ENCODE results near the gene ATOH7. TPM values are rescaled to one million over a fixed set of nuclear protein-coding genes. Genes with fewer than 3 reads are reported as not detected.

ATOH7 gene
- total RNA-seq, 2 experiments from 2014 or later = not detected

DNA sequence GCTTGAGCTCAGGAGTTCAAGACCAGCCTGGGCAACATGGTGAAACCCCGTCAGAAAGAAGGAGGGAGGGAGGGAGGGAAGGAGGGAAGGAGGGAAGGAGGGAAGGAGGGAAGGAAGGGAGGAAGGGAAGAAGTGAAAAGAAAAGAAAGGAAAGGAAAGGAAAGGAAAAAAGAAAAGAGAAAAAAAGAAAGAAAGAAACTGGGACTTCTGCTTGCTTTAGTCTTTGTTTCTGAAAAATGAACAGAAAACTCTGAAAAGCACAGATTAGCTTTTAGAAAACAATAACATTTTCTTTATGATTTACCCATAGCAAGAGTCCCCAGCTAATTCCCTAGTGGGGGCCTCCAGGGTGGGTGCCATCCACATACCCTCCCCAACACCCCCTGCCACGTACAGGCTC, 46.8 kb downstream of the ATOH7 start:
- Mint-ChIP-seq H3K27me3 (peaks cover 25% of the 10 kb centered on the region), H3K9me3 (no peaks in the 10 kb centered on the region), H3K4me1 (no peaks in the 10 kb centered on the region), H3K4me3 (no peak overlapping the region), H3K27ac (no peak overlapping the region), H3K36me3 (no peaks in the 10 kb centered on the region)
- no peak for ATAC-seq (ENCODE audit: low read depth)
- DNase-seq = no peak
- POLR2A ChIA-PET = no interaction called here

DNA sequence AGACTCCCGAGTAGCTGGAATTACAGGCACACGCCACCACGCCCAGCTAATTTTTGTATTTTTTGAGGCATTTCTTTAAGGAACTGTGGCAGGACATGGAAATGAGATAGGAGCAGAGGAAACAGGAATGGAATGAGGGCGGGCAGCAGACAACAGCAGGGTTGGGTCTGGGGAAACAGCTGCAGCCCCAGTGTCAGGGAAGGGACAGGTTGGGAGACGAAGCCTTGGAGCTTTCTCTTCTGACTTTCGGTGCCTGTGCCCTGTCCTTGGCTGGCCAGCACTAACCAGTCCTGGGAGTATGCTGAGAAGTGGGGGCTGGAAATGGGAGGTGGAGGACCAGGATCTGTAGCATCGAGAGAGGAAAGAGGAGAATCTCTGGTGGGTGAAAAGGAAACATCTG, 47.4 kb downstream of the ATOH7 start:
- ATAC-seq (ENCODE audit: low read depth) = no peak
- peaks cover 25% of the 10 kb centered on the region for H3K27me3 Mint-ChIP-seq
- H3K27ac Mint-ChIP-seq = no peak overlapping the region
- H3K36me3 Mint-ChIP-seq = no peaks in the 10 kb centered on the region
- DNase-seq = no peak
- POLR2A ChIA-PET = no interaction called here
- H3K4me1 Mint-ChIP-seq = no peaks in the 10 kb centered on the region
- H3K9me3 Mint-ChIP-seq = no peaks in the 10 kb centered on the region
- no peak overlapping the region for H3K4me3 Mint-ChIP-seq

Other genes with a start within 250 kb of the ATOH7 start
- 10 to 100 TPM; 71.5 to 76.5 TPM for gene HERC4, start 156.8 kb downstream of the ATOH7 start, total RNA-seq
- gene MYPN, start 122.6 kb downstream of the ATOH7 start, total RNA-seq = not detected
- gene HNRNPH3, start 100.0 kb upstream of the ATOH7 start, total RNA-seq = 100 to 1,000 TPM; 132 to 138 TPM
- gene PBLD, start 100.8 kb upstream of the ATOH7 start, total RNA-seq = 1 to 10 TPM; 1.6 to 1.9 TPM
- 10 to 100 TPM; 15.5 to 22.6 TPM for gene RUFY2, start 175.2 kb upstream of the ATOH7 start, total RNA-seq
- gene DNA2, start 239.9 kb upstream of the ATOH7 start, total RNA-seq = 10 to 100 TPM; 35.0 to 36.1 TPM

Measured in activated naive CD8-positive, alpha-beta T cell treated with anti-CD3 and anti-CD28 coated beads, Interleukin-2, amount 10 ng/mL, durations not matched to agents 7 days and 5 days (primary cell).